T-helper 17 cell (primary cell): ENCODE measurements around the gene VAC14. TPM values are rescaled to one million over a fixed set of nuclear protein-coding genes. Genes with fewer than 3 reads are reported as not detected.
"Not testable (repeated sequence)": the region's sequence is repeated elsewhere in the genome, so short reads cannot be mapped to it uniquely, and the experiment has no call there.

Experiments used
- ATAC-seq: fragments of 150-1000 bp; cut with Tn5 transposase; 2 replicates; pipeline ENCODE4 v1.10.0; 2021; ENCODE audit warnings: mild to moderate bottlenecking, moderate library complexity
- DNase-seq, 3 donors: peaks; one replicate each; pipeline versions ENCODE4 v3.0.0 to v3.0.0-alpha.2; 2020 to 2021
- H3K9me3 ChIP-seq: one replicate; pipeline ENCODE4 v1.7.0; 2013; ENCODE audit warnings: low read length, mild to moderate bottlenecking; ENCODE audit not compliant: control insufficient read depth, poor library complexity, severe bottlenecking
- H3K27ac Mint-ChIP-seq: one replicate; pipeline ENCODE4 v1.8.0; 2022; ENCODE audit warnings: mild to moderate bottlenecking, moderate library complexity, mixed read lengths
- H3K27me3 Mint-ChIP-seq: one replicate; pipeline ENCODE4 v1.8.0; 2022; ENCODE audit warnings: mixed read lengths
- H3K36me3 Mint-ChIP-seq: one replicate; pipeline ENCODE4 v1.8.0; 2022; ENCODE audit warnings: low read depth, mixed read lengths
- H3K4me1 Mint-ChIP-seq: one replicate; pipeline ENCODE4 v1.8.0; 2022; ENCODE audit warnings: mild to moderate bottlenecking, mixed read lengths
- H3K4me3 Mint-ChIP-seq: one replicate; pipeline ENCODE4 v1.8.0; 2022; ENCODE audit warnings: mild to moderate bottlenecking, moderate library complexity, mixed read lengths
- total RNA-seq, 4 donors: library from RNA in 2 of 4; stranded (reverse) in 2 of 4; gene quantifications; one replicate each; pipeline ENCODE4 v1.2.3 and lab custom pipeline; 2022 to 2026

Gene VAC14
- total RNA-seq, 2 donors from 2014 or later, result 36.7 to 38.4 TPM

- peaks cover 17% of the 10 kb centered on the region for H3K27me3 Mint-ChIP-seq
- not testable (repeated sequence) for H3K27ac Mint-ChIP-seq, DNase-seq, H3K9me3 ChIP-seq, ATAC-seq, H3K4me3 Mint-ChIP-seq, H3K4me1 Mint-ChIP-seq, H3K36me3 Mint-ChIP-seq
These were observed 157.7 kb downstream of the VAC14 start for GRCh38 chr16:70643264-70643663.

- no peak overlapping the region for H3K27ac Mint-ChIP-seq
- H3K36me3 Mint-ChIP-seq, result no peaks in the 10 kb centered on the region
- H3K4me3 Mint-ChIP-seq, result no peak overlapping the region
- DNase-seq, result no peak
- no peak for ATAC-seq
- peaks cover 17% of the 10 kb centered on the region for H3K27me3 Mint-ChIP-seq
- no peaks in the 10 kb centered on the region for H3K9me3 ChIP-seq
- H3K4me1 Mint-ChIP-seq, result no peaks in the 10 kb centered on the region
These were observed 158.3 kb downstream of the VAC14 start for GRCh38 chr16:70642633-70643032.

GRCh38 chr16:70638814-70639792, 161.9 kb downstream of the VAC14 start:
- DNase-seq (no peak), ATAC-seq (no peak)
- Mint-ChIP-seq H3K36me3 (no peaks in the 10 kb centered on the region), H3K4me3 (no peak overlapping the region), H3K27me3 (peaks cover 17% of the 10 kb centered on the region), H3K27ac (no peak overlapping the region), H3K4me1 (no peaks in the 10 kb centered on the region)
- H3K9me3 ChIP-seq, result no peaks in the 10 kb centered on the region

Other genes with a start within 250 kb of the VAC14 start
- gene IL34, start 154.6 kb downstream of the VAC14 start, total RNA-seq, result under 1 TPM in 1 of 2 donors, not detected in 1; 0.34 TPM
- gene MTSS2, start 115.1 kb downstream of the VAC14 start, total RNA-seq, result 1 to 10 TPM; 4.4 to 6.9 TPM